HEK293 (cell line): Measurements from ENCODE around the gene IMPDH1.

ENCODE experiments used
- CTCF ChIP-seq: fragments of 450-650 bp; formaldehyde crosslinking; IDR thresholded peaks from 2 replicates; pipeline ENCODE4 v1.5.1; 2016; ENCODE audit warnings: missing biosample characterization, missing genetic modification characterization
- REST ChIP-seq: fragments of 450-650 bp; formaldehyde crosslinking; IDR thresholded peaks from 2 replicates; pipeline ENCODE4 v1.5.1; 2016; ENCODE audit warnings: missing biosample characterization, missing genetic modification characterization
- ZNF114 ChIP-seq: fragments of 450-650 bp; formaldehyde crosslinking; IDR thresholded peaks from 2 replicates; pipeline ENCODE4 v1.5.0; 2017; ENCODE audit warnings: missing biosample characterization, missing genetic modification characterization
- ZNF530 ChIP-seq: fragments of 450-650 bp; formaldehyde crosslinking; IDR thresholded peaks from 2 replicates; pipeline ENCODE4 v1.5.1; 2016; ENCODE audit warnings: low read depth, missing biosample characterization, missing genetic modification characterization

- TF ChIP-seq CTCF (tag by site-specific recombination) = no peak
- TF ChIP-seq ZNF114 (tag by site-specific recombination) = no peak
- TF ChIP-seq ZNF530 (tag by site-specific recombination) = no peak
- TF ChIP-seq REST (tag by site-specific recombination) = no peak
These were observed 49.2 kb upstream of the IMPDH1 start for GRCh38 chr7:128458956-128459355.
